ENCODE data around the gene CIDEC.

CIDEC gene

GRCh38 chr3:9837701-9838582, 42.1 kb downstream of the CIDEC start:
- no peak for TF ChIP-seq CTCF (conservative IDR thresholded peaks at IDR 0.05; ENCODE audit: low read length)
- H3K4me3 ChIP-seq (ENCODE audit: low read length) = no peak overlapping the region
- DNase-seq (ENCODE audit: low read depth) = no peak

- no peak for DNase-seq (ENCODE audit: low read depth)
- H3K4me3 ChIP-seq (ENCODE audit: low read length) = no peak overlapping the region
- no peak for TF ChIP-seq CTCF (conservative IDR thresholded peaks at IDR 0.05; ENCODE audit: low read length)
Observed at GRCh38 chr3:9834520-9835380, 45.3 kb downstream of the CIDEC start.

GRCh38 chr3:9833078-9833477, 47.0 kb downstream of the CIDEC start:
- DNase-seq (ENCODE audit: low read depth) = no peak
- H3K4me3 ChIP-seq (ENCODE audit: low read length) = no peak overlapping the region
- TF ChIP-seq CTCF (conservative IDR thresholded peaks at IDR 0.05; ENCODE audit: low read length) = no peak

GRCh38 chr3:9831253-9831652, 48.8 kb downstream of the CIDEC start:
- no peak for TF ChIP-seq CTCF (conservative IDR thresholded peaks at IDR 0.05; ENCODE audit: low read length)
- no peak overlapping the region for H3K4me3 ChIP-seq (ENCODE audit: low read length)
- no peak for DNase-seq (ENCODE audit: low read depth)

GRCh38 chr3:9828801-9829755, 51.0 kb downstream of the CIDEC start:
- DNase-seq (ENCODE audit: low read depth) = no peak
- TF ChIP-seq CTCF (conservative IDR thresholded peaks at IDR 0.05; ENCODE audit: low read length) = no peak
- H3K4me3 ChIP-seq (ENCODE audit: low read length) = no peak overlapping the region

GRCh38 chr3:9826815-9827573, 53.1 kb downstream of the CIDEC start:
- DNase-seq (ENCODE audit: low read depth) = no peak
- no peak overlapping the region for H3K4me3 ChIP-seq (ENCODE audit: low read length)
- peak; percentile 29; the same call in 1 of the 2 replicates for TF ChIP-seq CTCF (conservative IDR thresholded peaks at IDR 0.05; ENCODE audit: low read length)
